ENCODE measurements around the gene IQCH. TPM values are rescaled to one million over a fixed set of nuclear protein-coding genes. Genes with fewer than 3 reads are reported as not detected.

Gene IQCH
- total and polyA plus RNA-seq, 2 of the 4 experiments (the other 2 are of a cell fraction) = 0.60 to 2.5 TPM

GRCh38 chr15:67267440-67267839 is 12.9 kb downstream of the IQCH start:
- H3K36me3 ChIP-seq (ENCODE audit: control insufficient read depth, insufficient read depth, low read length) = no peaks in the 10 kb centered on the region
- no peak overlapping the region for H2AFZ ChIP-seq (replicated peaks; ENCODE audit: low read length, poor library complexity)
- H2BK5ac ChIP-seq (ENCODE audit: low read depth, low read length, poor library complexity, severe bottlenecking) = no peak overlapping the region
- ChIA-PET CTCF (no interaction called here), POLR2A (ENCODE audit: unreplicated experiment) (no interaction called here)
- H4K8ac ChIP-seq (ENCODE audit: low read depth in 2 of 2, low read length in 2 of 2) = no peak overlapping the region
- DNase-seq (no peak), ATAC-seq (ENCODE audit: low read depth) (no peak)
- WGBS, 2 experiments (ENCODE audit: extremely low coverage in 2 of 2, insufficient read length in 1 of 2) = 69% methylated on average over 2 of the region's 3 CpGs; no CpG with 5 or more reads in 1 of the 2 experiments
- H3K56ac ChIP-seq (ENCODE audit: extremely low read depth, insufficient read depth, low read length) = no peak overlapping the region
- H2BK120ac ChIP-seq (ENCODE audit: low read depth, low read length) = no peak overlapping the region
- H3K9ac ChIP-seq (ENCODE audit: low read depth, low read length) = no peak overlapping the region
- intact Hi-C loops (cut with micrococcal nuclease) (no loop called here), in situ Hi-C loops (cut with MboI; ENCODE audit: low sequenced_read_pairs) (no loop called here), dilution Hi-C loops (cut with HindIII; ENCODE audit: low sequenced_read_pairs, unreplicated experiment) (no loop called here)
- H3K18ac ChIP-seq (ENCODE audit: low read depth, low read length) = no peak overlapping the region
- H3K4me2 ChIP-seq (ENCODE audit: low read depth, low read length) = no peak overlapping the region
- no TSS peak for BruUV-seq (replicated peaks)
- H3K27me3 ChIP-seq (ENCODE audit: control insufficient read depth, insufficient read depth, low read length) = no peaks in the 10 kb centered on the region; the same call in 1 of the 2 replicates
- H2AK5ac ChIP-seq (ENCODE audit: low read depth, low read length) = no peak overlapping the region
- no peaks in the 10 kb centered on the region; the same call in 1 of the 2 replicates for H3K9me3 ChIP-seq (ENCODE audit: control insufficient read depth, insufficient read depth, low read length)
- H3K4me1 ChIP-seq (ENCODE audit: control insufficient read depth, insufficient read depth, low read length) = no peaks in the 10 kb centered on the region
- H4K20me1 ChIP-seq (ENCODE audit: insufficient read depth, low read length) = no peaks in the 10 kb centered on the region
- no peak overlapping the region for H4K91ac ChIP-seq (ENCODE audit: insufficient read depth, low read depth, low read length)
- H3K23ac ChIP-seq (ENCODE audit: low read depth, low read length) = no peak overlapping the region
- H2BK20ac ChIP-seq (ENCODE audit: low read depth, low read length) = no peak overlapping the region
- H2BK15ac ChIP-seq (ENCODE audit: low read depth, low read length) = no peak overlapping the region
- H3K79me1 ChIP-seq (ENCODE audit: low read depth in 1 of 2, low read length in 2 of 2) = no peaks in the 10 kb centered on the region
- no peak overlapping the region for H4K5ac ChIP-seq (ENCODE audit: low read depth, low read length)
- H3K4me3 ChIP-seq (ENCODE audit: insufficient read depth, low read depth, low read length) = no peak overlapping the region
- H2AK9ac ChIP-seq (replicated peaks; ENCODE audit: low read depth, low read length, poor library complexity) = no peak overlapping the region
- no peak for TF ChIP-seq BHLHE40 (IDR thresholded peaks at IDR 0.05; ENCODE audit: low read depth, low read length)
- no peak for TF ChIP-seq SMC3 (IDR thresholded peaks at IDR 0.05; ENCODE audit: low read depth, low read length)
- no peak for TF ChIP-seq USF2 (IDR thresholded peaks at IDR 0.05; ENCODE audit: low read depth, low read length)
- no peak for TF ChIP-seq RCOR1 (IDR thresholded peaks at IDR 0.05; ENCODE audit: insufficient replicate concordance, low read length)
- no peak for TF ChIP-seq MAZ (IDR thresholded peaks at IDR 0.05; ENCODE audit: borderline replicate concordance, low read depth, low read length)
- no peak for TF ChIP-seq POLR2A (IDR thresholded peaks at IDR 0.05; ENCODE audit: low read depth, low read length)
- no peak for TF ChIP-seq NFE2L2 (IDR thresholded peaks at IDR 0.05; ENCODE audit: low read depth, low read length)
- no peak for TF ChIP-seq MXI1 (IDR thresholded peaks at IDR 0.05; ENCODE audit: borderline replicate concordance, low read depth, low read length)
- TF ChIP-seq ELK1 (IDR thresholded peaks at IDR 0.05; ENCODE audit: borderline replicate concordance, low read depth, low read length) = no peak
- TF ChIP-seq RAD21 (IDR thresholded peaks at IDR 0.05; ENCODE audit: low read length) = no peak
- TF ChIP-seq MAFK (IDR thresholded peaks at IDR 0.05; ENCODE audit: low read depth, low read length) = no peak
- no peak for TF ChIP-seq CEBPB (IDR thresholded peaks at IDR 0.05; ENCODE audit: low read depth, low read length)
- no peak for TF ChIP-seq FOS (IDR thresholded peaks at IDR 0.05; ENCODE audit: low read depth, low read length)
- TF ChIP-seq RFX5 (IDR thresholded peaks at IDR 0.05; ENCODE audit: low read depth, low read length) = no peak
- TF ChIP-seq CHD1 (IDR thresholded peaks at IDR 0.05; ENCODE audit: low read depth, low read length) = no peak
- no peak for TF ChIP-seq CTCF (conservative IDR thresholded peaks at IDR 0.05; ENCODE audit: low read depth, low read length)
- no peaks in the 10 kb centered on the region for H3K9me1 ChIP-seq (ENCODE audit: insufficient read depth, low read length)
- no peak overlapping the region for H3K4ac ChIP-seq (ENCODE audit: low read depth, low read length)
- H3K27ac ChIP-seq (ENCODE audit: insufficient read depth, low read length) = no peak overlapping the region
- no peak overlapping the region for H3K14ac ChIP-seq (replicated peaks; ENCODE audit: low read depth, low read length)
